GM12865 (cell line): Measurements from ENCODE around the gene APOBEC3A.
"Not testable (repeated sequence)": the region's sequence is repeated elsewhere in the genome, so short reads cannot be mapped to it uniquely, and the experiment has no call there.

Experiments used
- DNase-seq: peaks from one replicate; pipeline ENCODE4 v3.0.0; 2010; ENCODE audit warnings: low read depth
- H3K4me3 ChIP-seq: 2 replicates; pipeline ENCODE4 v1.5.1; 2011; ENCODE audit warnings: mild to moderate bottlenecking, low read depth, low read length, control low read depth
- TF ChIP-seq, protein P1 (sequence below): IDR thresholded peaks from 2 replicates; pipeline ENCODE4 v1.5.1; 2011; ENCODE audit warnings: low read length, control low read depth, low read depth, inconsistent platforms; ENCODE audit not compliant: insufficient read depth; ENCODE audit errors: missing control alignments

The APOBEC3A gene

DNA sequence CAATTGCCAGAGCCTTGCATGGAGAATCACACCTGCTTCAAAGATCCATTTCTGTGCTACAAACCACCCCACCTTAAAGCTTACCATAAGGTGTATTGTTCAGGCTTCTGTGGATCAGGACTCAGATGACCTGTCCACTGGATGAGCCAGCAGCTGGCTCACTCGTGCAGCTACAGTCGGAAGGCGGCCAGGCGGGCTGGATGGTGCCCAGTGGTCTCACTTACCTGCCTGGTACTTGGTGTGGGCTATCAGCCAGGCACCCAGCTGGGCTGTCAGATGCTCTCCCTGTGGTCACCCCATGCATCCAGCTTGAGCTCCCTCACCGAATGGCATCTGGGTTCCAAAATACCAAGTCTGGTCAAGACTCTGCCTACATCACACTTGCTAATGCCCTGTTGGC, 13.8 kb downstream of the APOBEC3A start:
- DNase-seq, result no peak
- H3K4me3 ChIP-seq, result no peak overlapping the region
- TF ChIP-seq, protein P1, sequence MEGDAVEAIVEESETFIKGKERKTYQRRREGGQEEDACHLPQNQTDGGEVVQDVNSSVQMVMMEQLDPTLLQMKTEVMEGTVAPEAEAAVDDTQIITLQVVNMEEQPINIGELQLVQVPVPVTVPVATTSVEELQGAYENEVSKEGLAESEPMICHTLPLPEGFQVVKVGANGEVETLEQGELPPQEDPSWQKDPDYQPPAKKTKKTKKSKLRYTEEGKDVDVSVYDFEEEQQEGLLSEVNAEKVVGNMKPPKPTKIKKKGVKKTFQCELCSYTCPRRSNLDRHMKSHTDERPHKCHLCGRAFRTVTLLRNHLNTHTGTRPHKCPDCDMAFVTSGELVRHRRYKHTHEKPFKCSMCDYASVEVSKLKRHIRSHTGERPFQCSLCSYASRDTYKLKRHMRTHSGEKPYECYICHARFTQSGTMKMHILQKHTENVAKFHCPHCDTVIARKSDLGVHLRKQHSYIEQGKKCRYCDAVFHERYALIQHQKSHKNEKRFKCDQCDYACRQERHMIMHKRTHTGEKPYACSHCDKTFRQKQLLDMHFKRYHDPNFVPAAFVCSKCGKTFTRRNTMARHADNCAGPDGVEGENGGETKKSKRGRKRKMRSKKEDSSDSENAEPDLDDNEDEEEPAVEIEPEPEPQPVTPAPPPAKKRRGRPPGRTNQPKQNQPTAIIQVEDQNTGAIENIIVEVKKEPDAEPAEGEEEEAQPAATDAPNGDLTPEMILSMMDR, result no peak

GRCh38 chr22:38971791-38972190, 14.4 kb downstream of the APOBEC3A start:
- no peak overlapping the region for H3K4me3 ChIP-seq
- TF ChIP-seq, protein P1, result no peak
- no peak for DNase-seq

DNA sequence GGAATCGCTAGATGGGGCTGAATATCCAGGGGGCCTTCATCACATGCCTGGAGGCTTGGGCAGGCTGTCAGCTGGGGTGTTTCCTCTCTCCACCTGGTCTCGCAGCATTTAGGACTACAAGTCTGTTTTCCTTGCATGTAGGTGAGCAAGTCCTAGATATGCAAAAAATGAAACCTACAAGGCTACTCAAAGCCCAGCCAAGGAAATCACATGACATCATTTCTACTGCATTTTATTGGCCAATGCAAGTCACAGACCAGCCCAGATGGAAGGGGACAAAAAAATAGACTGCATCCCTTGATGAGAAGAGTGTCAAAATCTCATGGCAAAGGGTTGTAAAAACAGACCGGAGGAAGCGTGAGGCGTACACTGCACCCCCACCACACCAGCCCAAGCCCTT, 15.1 kb downstream of the APOBEC3A start:
- H3K4me3 ChIP-seq, result no peak overlapping the region
- TF ChIP-seq, protein P1, result no peak
- no peak for DNase-seq

GRCh38 chr22:38973289-38974169, 16.1 kb downstream of the APOBEC3A start:
- TF ChIP-seq, protein P1, result peak; percentile 97
- no peak overlapping the region for H3K4me3 ChIP-seq
- peak; percentile 71 for DNase-seq

DNA sequence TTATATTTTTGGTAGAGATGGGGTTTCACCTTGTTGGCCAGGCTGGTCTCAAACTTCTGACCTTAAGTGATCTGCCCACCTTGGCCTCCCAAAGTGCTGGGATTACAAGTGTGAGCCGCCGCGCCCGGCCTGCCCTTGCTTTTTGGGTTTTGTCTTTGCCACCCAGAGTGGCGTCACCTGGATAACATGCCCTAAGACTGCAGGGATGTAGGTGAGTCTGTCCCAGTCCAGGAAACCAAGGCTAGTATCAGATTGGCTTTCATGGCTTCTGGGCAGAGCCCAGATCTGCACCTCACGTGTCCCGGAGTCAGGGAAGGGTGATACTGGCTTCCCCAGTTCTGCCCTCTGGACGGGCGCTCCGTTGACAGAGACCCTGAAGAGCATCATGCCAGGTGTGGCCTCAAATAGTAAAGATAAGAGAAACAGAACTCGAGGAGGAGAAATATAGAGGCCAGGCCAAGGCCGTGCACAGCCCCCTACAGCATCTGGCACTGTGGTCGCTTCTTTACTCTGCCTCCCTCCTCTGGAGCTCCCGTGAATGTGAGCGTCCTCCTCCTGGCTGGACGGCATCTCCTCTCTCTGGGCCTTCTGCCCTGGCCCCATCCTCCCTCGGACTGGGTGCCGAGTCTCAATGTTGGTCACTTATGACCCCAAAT, 16.9 kb downstream of the APOBEC3A start:
- TF ChIP-seq, protein P1, result no peak
- H3K4me3 ChIP-seq, result no peak overlapping the region
- DNase-seq, result no peak

DNA sequence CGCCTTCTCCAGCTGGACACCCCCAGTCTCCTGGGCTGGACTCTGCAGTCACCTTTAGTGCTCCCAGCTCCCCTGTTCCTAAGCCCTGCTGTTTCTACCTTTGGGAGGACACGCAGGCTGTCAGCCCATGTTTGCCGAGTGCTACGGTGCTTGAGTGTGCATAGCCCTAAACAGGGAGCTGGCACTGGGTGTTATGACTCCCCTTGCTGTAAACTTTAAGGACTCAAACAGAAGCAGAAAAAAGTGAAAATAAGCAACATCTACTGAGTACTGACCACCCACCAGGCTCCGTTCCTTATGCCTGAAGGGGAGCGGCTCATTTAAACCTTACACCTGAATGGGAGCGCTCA, 17.4 kb downstream of the APOBEC3A start:
- DNase-seq, result no peak
- H3K4me3 ChIP-seq, result no peak overlapping the region
- TF ChIP-seq, protein P1, result no peak

DNA sequence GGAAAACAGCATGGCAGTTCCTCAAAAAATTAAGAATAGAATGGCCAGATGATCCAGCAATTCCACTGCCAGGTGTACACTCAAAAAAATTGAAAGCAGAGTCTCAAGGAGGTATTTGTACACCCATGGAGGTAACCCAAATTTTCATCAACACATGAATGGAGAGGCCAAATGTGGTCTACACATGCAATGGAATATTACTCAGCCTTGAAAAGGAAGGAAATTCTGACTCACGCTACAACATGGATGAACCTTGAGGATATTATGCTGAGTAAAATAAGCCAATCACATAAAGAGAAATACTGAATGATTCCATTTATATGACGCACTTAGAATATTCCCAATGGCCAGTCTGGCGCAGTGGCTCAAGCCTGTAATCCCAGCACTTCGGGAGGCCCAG, 19.9 kb downstream of the APOBEC3A start:
- not testable (repeated sequence) for H3K4me3 ChIP-seq, DNase-seq

DNA sequence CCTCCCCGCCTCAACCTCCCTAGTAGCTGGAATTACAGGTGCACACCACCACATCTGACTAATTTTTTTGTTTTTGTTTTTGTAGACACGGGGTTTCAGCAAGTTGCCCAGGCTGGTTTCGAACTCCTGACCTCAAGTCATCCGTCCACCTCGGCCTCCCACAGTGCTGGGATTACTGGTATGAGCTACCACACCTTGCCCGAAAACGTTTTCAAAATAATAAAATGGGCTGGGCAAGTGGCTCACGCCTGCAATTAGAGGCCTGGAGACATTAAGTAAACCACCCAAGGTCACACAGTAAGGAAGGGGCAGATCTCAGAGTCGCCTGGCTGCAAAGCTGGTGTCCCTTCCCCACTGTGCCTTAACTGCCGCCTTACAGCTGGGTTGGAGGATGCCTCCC, 23.2 kb downstream of the APOBEC3A start:
- H3K4me3 ChIP-seq, DNase-seq: not testable (repeated sequence)
